Ascending aorta (tissue), 2 donors: Measurements from ENCODE around the gene TCP11L2. TPM values are rescaled to one million over a fixed set of nuclear protein-coding genes. Genes with fewer than 3 reads are reported as not detected.

Experiments
- DNase-seq, 2 donors: peaks; one replicate each; pipeline ENCODE4 v3.0.0-alpha.2; 2019; ENCODE audit warnings: low spot score in 2 of 2
- H3K27ac ChIP-seq, 2 donors: fragments of 200-600 bp; sonication (generic); one replicate each; pipeline ENCODE4 v1.5.1; 2016 to 2017; ENCODE audit warnings: mild to moderate bottlenecking in 1 of 2
- H3K27me3 ChIP-seq: fragments of 200-600 bp; sonication (generic); one replicate; pipeline ENCODE4 v1.5.1; 2017
- H3K36me3 ChIP-seq, 2 donors: fragments of 200-600 bp; sonication (generic); one replicate each; pipeline ENCODE4 v1.5.1; 2016
- H3K4me1 ChIP-seq, 2 donors: fragments of 200-600 bp; sonication (generic); one replicate each; pipeline ENCODE4 v1.5.1; 2016 to 2017; ENCODE audit warnings: mild to moderate bottlenecking in 1 of 2
- H3K4me3 ChIP-seq, 2 donors: fragments of 200-600 bp; sonication (generic); one replicate each; pipeline ENCODE4 v1.5.1; 2016 to 2017; ENCODE audit warnings: mild to moderate bottlenecking in 1 of 2
- H3K9me3 ChIP-seq, 2 donors: fragments of 200-600 bp; sonication (generic); one replicate each; pipeline ENCODE4 v1.5.1; 2016
- intact Hi-C: fragments of 100-400 bp; cut with DNase I; formaldehyde crosslinking; loops from one replicate; pipeline ENCODE4 v1.15.1; 2023
- total RNA-seq: library from RNA; depleted of rRNA; stranded (reverse); fragments of >200 nt; gene quantifications from one replicate; pipeline ENCODE4 v1.1.0, GENCODE V29; 2016
- TF ChIP-seq, protein P1 (sequence below), 3 experiments: fragments of 200-600 bp in 2 of 3; fragments of 450-650 bp in 1 of 3; sonication (generic) in 2 of 3; IDR thresholded peaks; one replicate each; pipeline ENCODE4 v1.5.1; 2016 to 2019; ENCODE audit warnings: antibody characterized with exemption in 3 of 3, mild to moderate bottlenecking in 1 of 3, moderate library complexity in 1 of 3

Gene TCP11L2
- total RNA-seq, 1 donor from 2014 or later = 16.0 TPM

DNA sequence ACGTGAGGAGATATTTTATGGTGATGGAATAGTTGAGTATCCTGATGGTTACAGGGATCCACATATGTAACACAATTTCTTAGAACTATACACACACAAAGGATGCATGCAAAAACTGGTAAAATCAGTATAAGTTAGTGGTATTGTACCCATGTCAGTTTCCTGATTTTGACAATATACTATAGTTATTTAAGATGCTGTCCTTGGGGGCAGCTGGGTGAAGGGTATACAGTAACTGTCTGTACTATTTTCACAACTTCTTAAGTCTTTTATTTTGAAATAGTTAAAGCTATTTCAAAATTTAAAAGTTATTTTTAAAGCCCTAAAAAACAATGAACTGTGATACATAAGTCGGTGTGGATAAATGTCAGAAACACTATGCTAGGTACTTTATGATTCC lies 30.5 kb downstream of the TCP11L2 start:
- Histone ChIP-seq H3K27me3 (no peaks in the 10 kb centered on the region), H3K9me3 (no peaks in the 10 kb centered on the region), H3K27ac (no peak overlapping the region), H3K36me3 (peaks cover 21 to 53% of the 10 kb centered on the region in 2 donors), H3K4me1 (no peaks in the 10 kb centered on the region), H3K4me3 (no peak overlapping the region)
- intact Hi-C loops = no loop called here
- TF ChIP-seq, protein P1, sequence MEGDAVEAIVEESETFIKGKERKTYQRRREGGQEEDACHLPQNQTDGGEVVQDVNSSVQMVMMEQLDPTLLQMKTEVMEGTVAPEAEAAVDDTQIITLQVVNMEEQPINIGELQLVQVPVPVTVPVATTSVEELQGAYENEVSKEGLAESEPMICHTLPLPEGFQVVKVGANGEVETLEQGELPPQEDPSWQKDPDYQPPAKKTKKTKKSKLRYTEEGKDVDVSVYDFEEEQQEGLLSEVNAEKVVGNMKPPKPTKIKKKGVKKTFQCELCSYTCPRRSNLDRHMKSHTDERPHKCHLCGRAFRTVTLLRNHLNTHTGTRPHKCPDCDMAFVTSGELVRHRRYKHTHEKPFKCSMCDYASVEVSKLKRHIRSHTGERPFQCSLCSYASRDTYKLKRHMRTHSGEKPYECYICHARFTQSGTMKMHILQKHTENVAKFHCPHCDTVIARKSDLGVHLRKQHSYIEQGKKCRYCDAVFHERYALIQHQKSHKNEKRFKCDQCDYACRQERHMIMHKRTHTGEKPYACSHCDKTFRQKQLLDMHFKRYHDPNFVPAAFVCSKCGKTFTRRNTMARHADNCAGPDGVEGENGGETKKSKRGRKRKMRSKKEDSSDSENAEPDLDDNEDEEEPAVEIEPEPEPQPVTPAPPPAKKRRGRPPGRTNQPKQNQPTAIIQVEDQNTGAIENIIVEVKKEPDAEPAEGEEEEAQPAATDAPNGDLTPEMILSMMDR (IDR thresholded peaks at IDR 0.05) = no peak
- no peak for DNase-seq

GRCh38 chr12:106333756-106334155 lies 31.2 kb downstream of the TCP11L2 start:
- DNase-seq = no peak
- H3K9me3 ChIP-seq = no peaks in the 10 kb centered on the region
- TF ChIP-seq, protein P1 (IDR thresholded peaks at IDR 0.05) = no peak
- intact Hi-C loops = no loop called here
- H3K4me1 ChIP-seq = no peaks in the 10 kb centered on the region
- no peaks in the 10 kb centered on the region for H3K27me3 ChIP-seq
- peaks cover 17 to 49% of the 10 kb centered on the region in 2 donors for H3K36me3 ChIP-seq
- H3K27ac ChIP-seq = no peak overlapping the region
- H3K4me3 ChIP-seq = no peak overlapping the region

DNA sequence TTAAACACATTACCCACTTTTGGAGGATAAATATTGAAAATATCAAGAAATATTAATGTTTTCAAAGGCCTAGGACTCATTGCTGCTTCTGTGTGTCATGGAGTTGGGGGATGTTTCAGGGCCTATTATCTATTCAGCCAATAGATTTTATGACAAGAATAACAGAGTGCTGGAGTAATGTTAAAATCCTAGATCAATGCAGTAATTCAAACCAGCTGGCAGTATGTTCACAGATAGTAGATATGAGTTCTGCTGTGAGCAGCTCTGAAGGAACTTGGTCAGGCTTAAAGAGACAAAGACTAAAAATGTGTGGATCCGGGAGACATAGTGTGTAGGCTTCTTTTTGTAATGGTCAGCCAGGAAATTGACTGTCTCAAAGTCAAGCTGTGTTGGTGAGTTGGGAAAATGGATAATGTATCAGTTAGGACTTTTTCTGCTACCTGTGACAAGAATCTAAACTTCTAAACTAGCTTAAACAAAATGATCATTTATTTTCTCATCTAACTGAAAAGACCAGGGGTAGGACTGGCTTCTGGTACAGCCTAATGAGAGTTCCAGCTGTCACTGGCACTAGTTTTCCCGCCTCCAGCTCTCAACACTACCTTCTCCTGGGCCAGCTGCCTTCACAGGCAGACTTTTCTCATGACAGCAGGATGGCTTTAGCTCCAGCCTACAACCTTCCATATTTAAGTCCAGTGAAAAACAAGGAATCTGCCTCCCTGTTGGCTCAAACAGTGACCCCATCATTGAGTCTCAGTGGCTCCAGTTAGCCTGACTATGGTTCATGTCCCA lies 38.7 kb downstream of the TCP11L2 start:
- intact Hi-C loops = no loop called here
- TF ChIP-seq, protein P1 (IDR thresholded peaks at IDR 0.05) = no peak
- H3K4me3 ChIP-seq = no peak overlapping the region

DNA sequence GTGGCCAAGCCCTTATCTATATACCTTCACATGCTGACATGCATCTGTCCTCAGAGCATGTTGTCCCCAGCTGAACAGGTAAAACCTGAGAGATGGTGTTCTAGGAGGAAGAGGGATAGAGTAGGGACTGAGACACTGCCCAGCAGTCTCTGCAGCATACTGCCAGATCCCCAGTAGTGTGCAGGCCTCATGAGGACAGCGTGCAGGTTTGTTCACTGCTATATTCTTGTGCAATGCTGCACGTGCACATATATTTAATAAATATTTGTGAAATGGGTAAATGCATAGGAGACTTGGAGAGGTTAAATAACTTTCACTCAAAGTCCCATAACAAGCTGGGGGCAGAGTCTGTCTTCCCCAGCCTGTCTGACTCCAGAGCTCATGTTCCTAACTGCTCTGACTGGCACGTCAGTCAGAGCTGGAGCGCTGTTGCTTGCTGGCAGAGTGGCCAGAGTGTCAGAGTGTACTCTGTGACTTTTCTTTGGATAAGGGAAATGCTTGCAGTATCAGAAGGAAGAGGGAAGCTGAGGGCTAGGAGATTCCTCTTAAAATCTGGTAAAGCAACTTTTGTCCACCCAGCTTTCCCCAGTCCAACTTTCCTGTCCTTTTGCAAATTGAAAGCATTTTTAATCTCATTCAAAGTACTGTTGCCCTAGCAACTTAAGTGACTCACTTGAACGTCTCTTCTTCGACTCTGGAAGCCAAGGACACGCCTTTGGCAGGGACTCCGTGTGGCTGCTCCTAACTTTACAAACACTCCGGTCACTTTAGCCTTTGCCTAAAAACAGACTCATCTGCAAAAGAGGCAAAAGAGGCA lies 40.1 kb downstream of the TCP11L2 start:
- no peaks in the 10 kb centered on the region for H3K27me3 ChIP-seq
- peaks cover 5 to 21% of the 10 kb centered on the region in 2 donors for H3K36me3 ChIP-seq
- peak overlapping the region in 1 of 2 donors; percentile 28 for H3K4me3 ChIP-seq
- H3K27ac ChIP-seq = peak overlapping the region; percentile 13 to 60
- TF ChIP-seq, protein P1 (IDR thresholded peaks at IDR 0.05) = no peak
- intact Hi-C loops = no loop called here
- H3K9me3 ChIP-seq = no peaks in the 10 kb centered on the region
- DNase-seq = peak in 1 of 2 donors; percentile 83
- H3K4me1 ChIP-seq = peaks cover 0 to 6% of the 10 kb centered on the region in 2 donors

More for the DNA sequence above, 38.7 kb downstream of the TCP11L2 start:
- no peak for DNase-seq
- Histone ChIP-seq H3K36me3 (peaks cover under 1 to 23% of the 10 kb centered on the region in 2 donors), H3K4me1 (peaks cover 0 to 6% of the 10 kb centered on the region in 2 donors), H3K27me3 (no peaks in the 10 kb centered on the region), H3K9me3 (no peaks in the 10 kb centered on the region), H3K27ac (peak overlapping the region; percentile 13 to 20)

DNA sequence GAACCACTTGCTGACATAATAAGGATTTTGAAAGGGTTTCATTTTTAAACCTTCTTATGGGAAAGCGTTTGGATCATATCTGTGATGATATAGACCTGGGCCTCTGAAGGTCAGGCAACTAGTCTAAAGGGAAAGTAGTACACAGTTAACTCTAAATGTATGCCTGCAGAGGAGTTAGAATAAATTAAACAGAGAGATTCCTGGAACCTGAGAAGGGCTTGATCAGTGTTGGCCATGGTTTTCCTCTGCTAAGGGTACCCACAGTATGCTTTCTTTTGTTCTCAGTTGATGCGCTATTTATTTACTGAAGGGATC lies 40.6 kb downstream of the TCP11L2 start:
- no peak for DNase-seq
- Histone ChIP-seq H3K4me1 (peaks cover 0 to 6% of the 10 kb centered on the region in 2 donors), H3K27ac (peak overlapping the region; percentile 13 to 60), H3K9me3 (no peaks in the 10 kb centered on the region), H3K36me3 (peaks cover 5 to 18% of the 10 kb centered on the region in 2 donors), H3K27me3 (no peaks in the 10 kb centered on the region), H3K4me3 (peak overlapping the region in 1 of 2 donors; percentile 28)
- TF ChIP-seq, protein P1 (IDR thresholded peaks at IDR 0.05) = no peak
- intact Hi-C loops = no loop called here
